ENCODE results near the gene GABRR3. TPM values are rescaled to one million over a fixed set of nuclear protein-coding genes. Genes with fewer than 3 reads are reported as not detected.

The GABRR3 gene
- polyA plus RNA-seq, 1 of the 3 experiments (the other 2 are of a cell fraction): not detected

- no peak for TF ChIP-seq USF2 (IDR thresholded peaks at IDR 0.05; ENCODE audit: borderline replicate concordance, low read depth, low read length)
- TF ChIP-seq FOXM1 (IDR thresholded peaks at IDR 0.05; ENCODE audit: low read depth): no peak
- no peak for TF ChIP-seq FOXJ3 (CRISPR knock-in tag; IDR thresholded peaks at IDR 0.05)
- no peak for TF ChIP-seq GABPA (IDR thresholded peaks at IDR 0.05; ENCODE audit: low read depth)
- TF ChIP-seq GATA2 (CRISPR knock-in tag; IDR thresholded peaks at IDR 0.05): no peak
- no peak for TF ChIP-seq RCOR1 (IDR thresholded peaks at IDR 0.05; ENCODE audit: low read length)
- no peak for TF ChIP-seq NRF1 (IDR thresholded peaks at IDR 0.05; ENCODE audit: low read depth, low read length)
- no peak for TF ChIP-seq CHD2 (IDR thresholded peaks at IDR 0.05; ENCODE audit: low read length, partially characterized antibody)
- no peak for TF ChIP-seq MAX (IDR thresholded peaks at IDR 0.05; ENCODE audit: low read depth)
- TF ChIP-seq RAD21 (IDR thresholded peaks at IDR 0.05; ENCODE audit: low read length): no peak
Measured at GRCh38 chr3:97990624-97991292, 44.4 kb downstream of the GABRR3 start (continued).

- 76% methylated on average over 3 of the region's 3 CpGs for WGBS (ENCODE audit: low lambda C conversion rate)
- Histone ChIP-seq H3K9ac (no peak overlapping the region), H3K4me2 (no peak overlapping the region), H3K9me2 (no peaks in the 10 kb centered on the region), H3K27ac (ENCODE audit: low read depth in 2 of 2, low read length in 1 of 2) (no peak overlapping the region), H4K20me1 (ENCODE audit: insufficient read depth) (no peaks in the 10 kb centered on the region), H3K9me3 (no peaks in the 10 kb centered on the region), H3F3A (replicated peaks; ENCODE audit: insufficient read depth) (no peaks in the 10 kb centered on the region), H3K36me3 (replicated peaks in 1 of 2; ENCODE audit: control insufficient read depth in 1 of 2, insufficient read depth in 2 of 2, low read length in 1 of 2) (no peaks in the 10 kb centered on the region), H3K79me2 (ENCODE audit: insufficient read depth) (no peaks in the 10 kb centered on the region), H2AFZ (ENCODE audit: low read depth) (no peak overlapping the region), H3K4me3 (ENCODE audit: low read depth in 2 of 2, low read length in 1 of 2) (no peak overlapping the region), H3K27me3 (ENCODE audit: insufficient read depth) (no peaks in the 10 kb centered on the region), H3K4me1 (ENCODE audit: control insufficient read depth in 1 of 2, insufficient read depth in 2 of 2, low read depth in 1 of 2, low read length in 1 of 2) (no peaks in the 10 kb centered on the region)
- ChIA-PET POLR2A (no interaction called here), CTCF (interaction anchor here (0.9 to 1.2 kb wide), 2 partner anchors 17 to 165 kb away, joined by 4 to 5 read pairs; no protein-coding TSS in a partner anchor)
- no peak for DNase-seq
- no peak for TF ChIP-seq RFX5 (IDR thresholded peaks at IDR 0.05; ENCODE audit: low read length)
- TF ChIP-seq MXI1 (IDR thresholded peaks at IDR 0.05; ENCODE audit: low read depth, low read length): no peak
- no peak for TF ChIP-seq FOXM1 (IDR thresholded peaks at IDR 0.05; ENCODE audit: low read depth)
- no peak for TF ChIP-seq GABPA (IDR thresholded peaks at IDR 0.05; ENCODE audit: low read depth)
- TF ChIP-seq JUND (IDR thresholded peaks at IDR 0.05): no peak
- TF ChIP-seq TAF1 (IDR thresholded peaks at IDR 0.05; ENCODE audit: borderline replicate concordance, low read depth, low read length): no peak
- no peak for TF ChIP-seq TCF12 (IDR thresholded peaks at IDR 0.05)
- no peak for TF ChIP-seq USF2 (IDR thresholded peaks at IDR 0.05; ENCODE audit: borderline replicate concordance, low read depth, low read length)
- TF ChIP-seq MAX (IDR thresholded peaks at IDR 0.05; ENCODE audit: low read depth): no peak
- no peak for TF ChIP-seq SMC3 (IDR thresholded peaks at IDR 0.05; ENCODE audit: low read depth, low read length)
- TF ChIP-seq MEF2A (IDR thresholded peaks at IDR 0.05; ENCODE audit: borderline replicate concordance, low read depth): no peak
- no peak for TF ChIP-seq RXRA (IDR thresholded peaks at IDR 0.05; ENCODE audit: borderline replicate concordance, low read depth)
- TF ChIP-seq RCOR1 (IDR thresholded peaks at IDR 0.05; ENCODE audit: low read length): no peak
- TF ChIP-seq YY1 (IDR thresholded peaks at IDR 0.05; ENCODE audit: low read depth): no peak
Measured at GRCh38 chr3:97988784-97989568, 46.1 kb downstream of the GABRR3 start.
